HG03558 (cell line): ENCODE data around the gene PIGK.

Experiments used
- ATAC-seq: cut with Tn5 transposase; IDR thresholded peaks from one replicate; pipeline ENCODE4 v1.9.1; 2021; ENCODE audit warnings: moderate number of reproducible peaks; ENCODE audit not compliant: unreplicated experiment; ENCODE audit errors: extremely low read depth

The PIGK gene

DNA sequence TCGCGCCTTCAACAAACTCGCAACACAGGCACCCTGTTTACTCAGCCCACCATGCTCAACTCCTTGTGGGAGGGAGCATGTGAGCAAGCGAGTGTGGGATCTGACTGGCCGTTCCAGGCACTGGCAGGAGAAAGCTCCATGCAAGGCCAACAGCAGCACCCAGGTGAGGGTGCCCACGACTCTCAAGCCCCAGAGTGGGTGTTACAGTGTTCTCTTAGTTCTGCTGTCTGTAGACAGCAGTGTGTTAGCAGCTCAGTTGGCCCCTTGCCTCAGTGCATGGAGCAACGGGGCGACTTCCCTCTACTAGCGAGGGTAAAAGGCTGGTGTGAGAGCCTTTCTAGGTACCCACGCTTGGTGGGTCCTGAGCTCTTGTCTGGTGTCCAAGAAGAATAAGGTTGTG is 114.6 kb downstream of the PIGK start:
- ATAC-seq: no peak

- no peak for ATAC-seq
Measured at GRCh38 chr1:77103486-77103885, 115.7 kb downstream of the PIGK start.

GRCh38 chr1:77100875-77101274 is 118.4 kb downstream of the PIGK start:
- no peak for ATAC-seq

- no peak for ATAC-seq
Measured at GRCh38 chr1:77096496-77097255, 122.6 kb downstream of the PIGK start.

GRCh38 chr1:77095236-77095635 is 124.0 kb downstream of the PIGK start:
- ATAC-seq: no peak

GRCh38 chr1:77089756-77090155 is 129.5 kb downstream of the PIGK start:
- ATAC-seq: no peak

- no peak for ATAC-seq
Measured at GRCh38 chr1:77085109-77085508, 134.1 kb downstream of the PIGK start.

- ATAC-seq: no peak
Measured at GRCh38 chr1:77084457-77084856, 134.8 kb downstream of the PIGK start.

- no peak for ATAC-seq
Measured at GRCh38 chr1:77081834-77082233, 137.4 kb downstream of the PIGK start.

DNA sequence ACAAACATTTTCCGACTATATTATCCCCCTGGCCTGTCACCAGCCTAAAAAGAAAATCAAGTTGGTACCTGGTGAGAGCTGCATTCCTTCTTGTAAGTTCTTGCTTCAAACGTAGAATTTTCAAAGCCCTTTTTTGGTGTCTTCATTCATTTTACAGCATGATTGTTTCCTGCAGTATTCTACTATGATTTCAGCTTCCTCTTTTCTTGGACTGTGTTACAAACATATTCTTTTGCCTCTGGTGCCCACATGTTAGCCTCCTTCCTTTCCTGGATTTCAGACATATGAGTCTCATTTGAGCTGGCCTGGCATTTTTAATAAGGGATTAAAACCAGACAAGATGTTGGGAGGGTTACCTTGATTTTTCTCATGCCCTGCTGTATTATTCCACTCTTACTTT is 142.5 kb downstream of the PIGK start:
- ATAC-seq: no peak

GRCh38 chr1:77068013-77068412 is 151.2 kb downstream of the PIGK start:
- ATAC-seq: no peak

- ATAC-seq: no peak
Measured at GRCh38 chr1:77065693-77066342, 153.4 kb downstream of the PIGK start.

- no peak for ATAC-seq
Measured at GRCh38 chr1:77064246-77064645, 155.0 kb downstream of the PIGK start.

DNA sequence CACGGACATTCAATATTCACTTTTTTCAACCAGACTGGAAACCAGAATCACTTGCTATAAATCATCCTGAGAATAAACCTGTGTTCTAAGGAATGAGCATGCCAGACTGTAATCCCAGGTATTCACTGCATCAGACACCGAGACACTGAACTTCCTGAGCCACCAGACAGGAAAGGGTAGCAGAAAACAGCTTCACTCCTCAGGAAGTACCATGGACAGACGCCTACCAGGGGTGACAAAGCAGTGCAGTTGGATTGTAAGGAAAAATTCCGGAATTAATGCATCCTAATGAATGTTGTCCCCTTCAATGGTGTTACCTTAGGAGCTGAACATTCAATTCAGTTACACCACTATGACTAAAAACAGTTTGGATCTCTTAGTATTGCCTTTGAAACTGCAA is 156.1 kb downstream of the PIGK start:
- ATAC-seq: no peak

GRCh38 chr1:77061162-77061561 is 158.1 kb downstream of the PIGK start:
- no peak for ATAC-seq

GRCh38 chr1:77060000-77060399 is 159.2 kb downstream of the PIGK start:
- no peak for ATAC-seq

DNA sequence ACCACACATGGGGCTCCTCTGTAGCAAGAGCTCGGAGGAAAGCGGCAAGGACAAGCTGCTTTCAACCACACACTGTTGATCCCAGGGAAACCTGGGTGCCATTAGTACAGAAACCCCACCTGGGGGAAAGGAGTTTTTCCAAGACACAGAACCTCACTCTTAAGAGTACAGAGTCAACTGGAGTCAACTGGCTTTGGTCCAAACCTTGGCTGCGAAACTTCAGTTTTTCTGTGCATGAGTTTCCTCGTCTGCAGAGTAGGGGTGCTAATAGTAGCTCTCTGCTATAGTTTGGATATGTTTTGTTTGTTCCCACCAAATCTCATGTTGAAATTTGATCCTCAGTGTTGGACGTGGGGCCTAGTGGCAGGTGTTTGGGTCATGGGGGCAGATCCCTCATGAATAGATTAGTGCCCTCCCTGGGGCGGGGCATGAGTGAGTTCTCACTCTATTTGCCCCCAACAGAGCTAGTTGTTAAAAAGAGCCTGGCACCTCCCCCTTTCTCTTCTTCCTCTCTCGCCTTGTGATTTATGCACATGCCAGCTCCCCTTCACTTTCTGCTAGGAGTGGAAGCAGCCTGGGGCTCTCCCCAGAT is 161.1 kb downstream of the PIGK start:
- ATAC-seq: no peak

- no peak for ATAC-seq
Measured at GRCh38 chr1:77056525-77056924, 162.7 kb downstream of the PIGK start.

DNA sequence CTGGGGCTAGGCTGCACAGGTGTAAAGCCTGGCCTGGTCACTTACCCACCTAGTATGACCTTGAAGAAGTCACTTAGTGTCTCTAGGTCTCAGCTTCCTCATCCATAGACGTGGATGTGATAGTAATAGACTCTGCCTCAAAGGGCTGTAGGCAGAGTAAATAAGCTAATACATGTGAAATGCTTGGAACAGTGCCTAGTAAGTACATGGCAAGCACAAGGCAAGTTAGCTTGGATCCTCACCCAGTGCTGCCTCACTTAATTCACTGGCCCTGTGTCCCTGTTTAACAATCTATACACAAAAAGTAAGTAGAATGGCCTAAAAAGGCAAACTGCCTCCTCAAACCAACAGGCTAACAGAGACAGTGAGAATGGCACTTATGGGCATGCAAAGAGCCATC is 167.8 kb downstream of the PIGK start:
- no peak for ATAC-seq

DNA sequence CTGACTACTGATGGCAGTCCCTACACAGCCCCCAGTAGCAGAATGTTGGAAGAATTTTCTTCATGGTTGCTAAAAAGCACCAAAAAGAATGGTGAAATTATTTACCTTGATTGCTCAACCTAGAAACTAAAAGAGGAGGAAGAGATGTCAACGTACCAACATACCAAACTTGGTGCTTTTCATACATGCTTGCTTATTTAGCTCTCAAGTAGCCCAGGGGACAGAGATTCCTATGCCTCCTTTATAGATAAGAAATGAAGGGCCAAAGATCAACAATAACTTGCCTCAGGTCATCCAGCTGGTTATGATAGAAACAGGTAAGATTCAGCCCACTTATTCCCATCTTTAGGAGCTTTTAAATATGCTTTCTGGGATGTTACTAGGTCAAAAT is 170.6 kb downstream of the PIGK start:
- ATAC-seq: no peak

DNA sequence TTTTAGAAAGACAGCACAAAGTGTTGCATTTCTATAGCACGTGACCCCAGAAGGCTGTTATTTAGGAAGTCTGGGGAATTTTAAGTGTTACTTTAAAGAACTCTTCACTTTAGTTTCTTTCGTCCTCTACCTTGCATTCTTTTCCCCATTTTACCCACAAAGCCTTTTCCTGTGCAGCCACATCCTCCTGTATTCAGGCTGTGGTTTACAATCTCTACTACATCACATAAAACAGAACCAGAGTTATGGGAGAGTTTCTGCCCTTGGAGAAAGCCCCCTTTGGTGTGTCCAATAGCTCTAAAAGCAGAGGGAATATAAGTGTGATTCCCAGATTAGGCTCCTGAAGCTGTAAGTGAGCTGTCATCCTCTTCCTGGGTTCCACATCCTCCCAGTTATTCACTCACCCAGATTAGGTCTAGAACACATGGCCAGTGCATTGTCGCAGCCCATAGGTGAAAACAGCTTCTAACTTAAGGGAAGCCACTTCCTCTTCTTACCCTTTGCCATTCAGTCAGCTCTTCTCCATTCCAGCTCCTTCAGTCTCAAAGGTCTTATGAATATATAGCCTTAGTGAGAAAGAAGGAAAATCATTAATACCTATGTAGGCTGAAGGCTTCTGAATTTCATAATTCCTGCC is 171.1 kb downstream of the PIGK start:
- no peak for ATAC-seq
